Stomach (tissue), 9 donors: ENCODE measurements around the gene C1orf21. TPM values are rescaled to one million over a fixed set of nuclear protein-coding genes. Genes with fewer than 3 reads are reported as not detected.

ENCODE experiments used
- DNase-seq, 2 donors: peaks; one replicate each; pipeline versions ENCODE4 v3.0.0 to v3.0.0-alpha.2; 2013 to 2019
- H3K27ac ChIP-seq, 5 donors: fragments of 200-600 bp in 4 of 5; sonication (generic) in 4 of 5; one replicate each; pipeline ENCODE4 v1.5.1; 2013 to 2019; ENCODE audit warnings: mild to moderate bottlenecking in 1 of 5, moderate library complexity in 1 of 5
- H3K27me3 ChIP-seq, 3 donors: fragments of 200-600 bp; sonication (generic); one replicate each; pipeline ENCODE4 v1.5.1; 2017 to 2019; ENCODE audit warnings: mixed run types in 1 of 3
- H3K36me3 ChIP-seq, 4 donors: fragments of 200-600 bp; sonication (generic); 1 replicate in 3 of 4; 2 replicates in 1 of 4; pipeline ENCODE4 v1.5.1; 2016 to 2019
- H3K4me1 ChIP-seq, 4 donors: fragments of 200-600 bp; sonication (generic); one replicate each; pipeline ENCODE4 v1.5.1; 2016 to 2019
- H3K4me3 ChIP-seq, 4 donors: fragments of 200-600 bp; sonication (generic) in 3 of 4; one replicate each; pipeline ENCODE4 v1.5.1; 2016 to 2019; ENCODE audit warnings: mild to moderate bottlenecking in 1 of 4
- H3K9me3 ChIP-seq, 4 donors: fragments of 200-600 bp; sonication (generic); one replicate each; pipeline ENCODE4 v1.5.1; 2016 to 2019
- EP300 ChIP-seq: sonication (generic); formaldehyde crosslinking; IDR thresholded peaks from one replicate; pipeline ENCODE4 v1.6.1; 2017; ENCODE audit warnings: antibody characterized with exemption
- POLR2A ChIP-seq, 4 donors: fragments of 450-650 bp; IDR thresholded peaks; one replicate each; pipeline ENCODE4 v1.6.1; 2016; ENCODE audit warnings: antibody characterized with exemption in 4 of 4, control low read depth in 2 of 4, mild to moderate bottlenecking in 1 of 4, moderate library complexity in 1 of 4
- POLR2AphosphoS5 ChIP-seq, 3 donors: sonication (generic); formaldehyde crosslinking; IDR thresholded peaks; one replicate each; pipeline ENCODE4 v1.6.1; 2016; ENCODE audit warnings: antibody characterized with exemption in 3 of 3
- WGBS, 5 donors: extraction: QIAGEN DNeasy Blood & Tissue Kit in 3 of 5; methylation state at CpG; one replicate each; pipeline versions ENCODE4 v1.1.5 to v1.1.7; 2013 to 2018; 5-methylcytosine and 5-hydroxymethylcytosine counted together
- intact Hi-C: fragments of 100-400 bp; cut with DNase I; formaldehyde crosslinking; loops from one replicate; pipeline ENCODE4 v1.15.1; 2023; ENCODE audit warnings: low total_unique reads
- polyA plus RNA-seq, 3 donors: library from polyadenylated mRNA; stranded (reverse); fragments of 200-250 nt; gene quantifications; one replicate each; pipeline ENCODE4 v1.2.3, GENCODE V29; 2013
- total RNA-seq, 5 donors: library from RNA; depleted of rRNA; stranded (reverse); fragments of >200 nt; gene quantifications; one replicate each; pipeline versions ENCODE4 v1.1.0 to v1.2.3, GENCODE V29; 2014 to 2016
- TF ChIP-seq, protein P1 (sequence below), 7 experiments: fragments of 450-650 bp in 4 of 7; fragments of 200-600 bp in 3 of 7; sonication (generic) in 3 of 7; IDR thresholded peaks; one replicate each; pipeline ENCODE4 v1.5.1; 2016 to 2019; ENCODE audit warnings: antibody characterized with exemption in 7 of 7, control low read depth in 2 of 7, mild to moderate bottlenecking in 1 of 7
- donor health status: healthy with polysubstance abuse.
- donor health status: Bipolar disorder and iron deficiency.
- donor health status: healthy.

Gene C1orf21
- total and polyA plus RNA-seq, 8 donors = 10.1 to 114 (median 37.4) TPM

- DNase-seq = no peak
- Histone ChIP-seq H3K4me3 (no peak overlapping the region), H3K9me3 (no peaks in the 10 kb centered on the region), H3K27ac (peak overlapping the region in 3 of 5 donors; percentile 2 to 93 (median 32)), H3K4me1 (peaks cover 20 to 65% (median 27%) of the 10 kb centered on the region in 4 donors), H3K27me3 (no peaks in the 10 kb centered on the region), H3K36me3 (no peaks in the 10 kb centered on the region)
- TF ChIP-seq POLR2A (IDR thresholded peaks at IDR 0.05) = no peak
- no peak for TF ChIP-seq EP300
- TF ChIP-seq, protein P1, sequence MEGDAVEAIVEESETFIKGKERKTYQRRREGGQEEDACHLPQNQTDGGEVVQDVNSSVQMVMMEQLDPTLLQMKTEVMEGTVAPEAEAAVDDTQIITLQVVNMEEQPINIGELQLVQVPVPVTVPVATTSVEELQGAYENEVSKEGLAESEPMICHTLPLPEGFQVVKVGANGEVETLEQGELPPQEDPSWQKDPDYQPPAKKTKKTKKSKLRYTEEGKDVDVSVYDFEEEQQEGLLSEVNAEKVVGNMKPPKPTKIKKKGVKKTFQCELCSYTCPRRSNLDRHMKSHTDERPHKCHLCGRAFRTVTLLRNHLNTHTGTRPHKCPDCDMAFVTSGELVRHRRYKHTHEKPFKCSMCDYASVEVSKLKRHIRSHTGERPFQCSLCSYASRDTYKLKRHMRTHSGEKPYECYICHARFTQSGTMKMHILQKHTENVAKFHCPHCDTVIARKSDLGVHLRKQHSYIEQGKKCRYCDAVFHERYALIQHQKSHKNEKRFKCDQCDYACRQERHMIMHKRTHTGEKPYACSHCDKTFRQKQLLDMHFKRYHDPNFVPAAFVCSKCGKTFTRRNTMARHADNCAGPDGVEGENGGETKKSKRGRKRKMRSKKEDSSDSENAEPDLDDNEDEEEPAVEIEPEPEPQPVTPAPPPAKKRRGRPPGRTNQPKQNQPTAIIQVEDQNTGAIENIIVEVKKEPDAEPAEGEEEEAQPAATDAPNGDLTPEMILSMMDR (IDR thresholded peaks at IDR 0.05) = no peak
- TF ChIP-seq POLR2AphosphoS5 (IDR thresholded peaks at IDR 0.05) = no peak
- intact Hi-C loops = no loop called here
- WGBS, 5 donors = 88 to 92% (median 90%) methylated on average over 5 to 6 of the region's 6 CpGs
These were observed 249.2 kb downstream of the C1orf21 start for GRCh38 chr1:184635980-184636431.

GRCh38 chr1:184637664-184638240 lies 250.9 kb downstream of the C1orf21 start:
- no peaks in the 10 kb centered on the region for H3K27me3 ChIP-seq
- no peak overlapping the region for H3K27ac ChIP-seq
- H3K36me3 ChIP-seq = no peaks in the 10 kb centered on the region
- no peak overlapping the region for H3K4me3 ChIP-seq
- intact Hi-C loops = no loop called here
- TF ChIP-seq, protein P1 (IDR thresholded peaks at IDR 0.05) = no peak
- no peak for TF ChIP-seq POLR2AphosphoS5 (IDR thresholded peaks at IDR 0.05)
- TF ChIP-seq EP300 = no peak
- TF ChIP-seq POLR2A (IDR thresholded peaks at IDR 0.05) = no peak
- no peaks in the 10 kb centered on the region for H3K9me3 ChIP-seq
- 90 to 96% (median 93%) methylated on average over 2 of the region's 2 CpGs for WGBS, 5 donors
- peaks cover 15 to 54% (median 18%) of the 10 kb centered on the region in 4 donors for H3K4me1 ChIP-seq
- DNase-seq = no peak

DNA sequence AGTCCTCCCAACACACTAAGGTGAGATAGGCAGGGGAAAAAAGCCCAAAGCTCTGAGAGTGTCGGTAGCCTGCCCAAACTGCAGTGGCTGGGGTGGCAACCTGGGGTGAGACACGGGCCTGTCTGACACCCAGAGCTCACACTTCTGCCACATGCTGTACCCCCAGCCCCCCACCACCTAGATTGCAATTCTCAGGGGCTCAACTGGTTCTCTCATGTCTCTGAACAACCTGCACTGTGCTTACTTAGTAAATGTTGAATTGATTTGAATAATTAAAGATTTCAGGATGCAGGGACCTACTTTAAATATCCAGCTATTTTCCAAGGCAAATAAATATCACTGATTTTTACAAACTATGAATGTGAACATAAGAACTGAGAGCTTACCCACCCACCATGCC lies 252.4 kb downstream of the C1orf21 start:
- WGBS, 5 donors = 69 to 86% (median 80%) methylated on average over 2 of the region's 2 CpGs
- TF ChIP-seq EP300 (no peak), POLR2AphosphoS5 (IDR thresholded peaks at IDR 0.05) (no peak), POLR2A (IDR thresholded peaks at IDR 0.05) (no peak)
- peak overlapping the region in 1 of 5 donors; percentile 30 for H3K27ac ChIP-seq
- no peaks in the 10 kb centered on the region for H3K9me3 ChIP-seq
- H3K4me3 ChIP-seq = no peak overlapping the region
- no peak for DNase-seq
- intact Hi-C loops = no loop called here
- H3K36me3 ChIP-seq = no peaks in the 10 kb centered on the region
- peaks cover under 1 to 39% (median 4%) of the 10 kb centered on the region in 4 donors for H3K4me1 ChIP-seq
- H3K27me3 ChIP-seq = no peaks in the 10 kb centered on the region

DNA sequence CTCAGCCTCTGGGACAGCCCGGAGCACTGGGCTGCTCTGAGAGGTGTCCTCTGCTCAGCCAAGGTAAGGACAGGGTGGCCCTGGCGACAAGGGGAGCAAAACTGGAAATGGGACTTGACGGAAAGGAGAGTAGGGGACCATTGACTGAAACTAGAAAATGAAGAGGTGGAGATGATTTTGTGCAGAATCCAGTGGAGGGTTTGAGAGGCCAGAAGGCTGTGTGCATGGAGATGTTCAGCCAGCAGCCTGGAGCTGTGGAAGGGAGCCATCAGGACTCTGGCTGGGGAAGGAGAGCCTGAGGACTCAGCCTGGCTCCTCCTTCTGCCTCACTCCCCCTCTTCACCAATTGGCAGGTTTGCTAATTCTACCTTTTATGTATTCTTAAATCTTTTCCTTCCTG lies 253.7 kb downstream of the C1orf21 start:
- 83 to 97% (median 95%) methylated on average over 3 of the region's 3 CpGs for WGBS, 5 donors
- H3K36me3 ChIP-seq = no peaks in the 10 kb centered on the region
- no peak for DNase-seq
- H3K27me3 ChIP-seq = no peaks in the 10 kb centered on the region
- intact Hi-C loops = no loop called here
- no peak overlapping the region for H3K4me3 ChIP-seq
- H3K9me3 ChIP-seq = no peaks in the 10 kb centered on the region
- peaks cover 0 to 26% (median 0%) of the 10 kb centered on the region in 4 donors for H3K4me1 ChIP-seq
- no peak overlapping the region for H3K27ac ChIP-seq
- no peak for TF ChIP-seq POLR2AphosphoS5 (IDR thresholded peaks at IDR 0.05)
- TF ChIP-seq POLR2A (IDR thresholded peaks at IDR 0.05) = no peak
- TF ChIP-seq EP300 = no peak
- TF ChIP-seq, protein P1 (IDR thresholded peaks at IDR 0.05) = no peak

GRCh38 chr1:184641894-184642293 lies 255.1 kb downstream of the C1orf21 start:
- intact Hi-C loops = no loop called here
- Histone ChIP-seq H3K36me3 (no peaks in the 10 kb centered on the region), H3K4me3 (no peak overlapping the region), H3K27ac (no peak overlapping the region), H3K9me3 (no peaks in the 10 kb centered on the region), H3K27me3 (no peaks in the 10 kb centered on the region), H3K4me1 (peaks cover 0 to 22% (median 5%) of the 10 kb centered on the region in 4 donors)
- TF ChIP-seq EP300 = no peak
- TF ChIP-seq POLR2A (IDR thresholded peaks at IDR 0.05) = no peak
- no peak for TF ChIP-seq POLR2AphosphoS5 (IDR thresholded peaks at IDR 0.05)
- TF ChIP-seq, protein P1 (IDR thresholded peaks at IDR 0.05) = no peak
- WGBS, 5 donors = 71 to 81% (median 75%) methylated on average over 2 of the region's 2 CpGs
- no peak for DNase-seq
